HG03457 (cell line): ENCODE data around the gene GRID2.

Experiments used
- ATAC-seq: cut with Tn5 transposase; IDR thresholded peaks from one replicate; pipeline ENCODE4 v1.9.1; 2021; ENCODE audit warnings: moderate number of reproducible peaks; ENCODE audit not compliant: unreplicated experiment

The GRID2 gene

GRCh38 chr4:93467484-93468155 is 1163.9 kb downstream of the GRID2 start:
- ATAC-seq: no peak

- no peak for ATAC-seq
Observed at GRCh38 chr4:93469560-93469959, 1165.8 kb downstream of the GRID2 start.

GRCh38 chr4:93475730-93476129 is 1172.0 kb downstream of the GRID2 start:
- ATAC-seq: no peak

GRCh38 chr4:93478805-93479204 is 1175.0 kb downstream of the GRID2 start:
- ATAC-seq: no peak

- ATAC-seq: no peak
Observed at GRCh38 chr4:93480452-93480851, 1176.7 kb downstream of the GRID2 start.

- ATAC-seq: no peak
Observed at GRCh38 chr4:93495346-93495745, 1191.6 kb downstream of the GRID2 start.

- ATAC-seq: no peak
Observed at GRCh38 chr4:93501244-93501643, 1197.5 kb downstream of the GRID2 start.

- ATAC-seq: no peak
Observed at GRCh38 chr4:93501946-93502345, 1198.2 kb downstream of the GRID2 start.

GRCh38 chr4:93502991-93503390 is 1199.2 kb downstream of the GRID2 start:
- ATAC-seq: no peak

- ATAC-seq: no peak
Observed at GRCh38 chr4:93513851-93514250, 1210.1 kb downstream of the GRID2 start.

GRCh38 chr4:93515208-93515607 is 1211.4 kb downstream of the GRID2 start:
- no peak for ATAC-seq

GRCh38 chr4:93529692-93530372 is 1226.1 kb downstream of the GRID2 start:
- no peak for ATAC-seq

- ATAC-seq: no peak
Observed at GRCh38 chr4:93532234-93532633, 1228.5 kb downstream of the GRID2 start.

- no peak for ATAC-seq
Observed at GRCh38 chr4:93540562-93540961, 1236.8 kb downstream of the GRID2 start.

- ATAC-seq: no peak
Observed at GRCh38 chr4:93561842-93562241, 1258.1 kb downstream of the GRID2 start.

GRCh38 chr4:93568758-93569157 is 1265.0 kb downstream of the GRID2 start:
- no peak for ATAC-seq

- ATAC-seq: no peak
Observed at GRCh38 chr4:93573285-93573684, 1269.5 kb downstream of the GRID2 start.

GRCh38 chr4:93578942-93579341 is 1275.2 kb downstream of the GRID2 start:
- no peak for ATAC-seq

GRCh38 chr4:93605163-93605562 is 1301.4 kb downstream of the GRID2 start:
- ATAC-seq: no peak

- ATAC-seq: no peak
Observed at GRCh38 chr4:93617606-93618005, 1313.8 kb downstream of the GRID2 start.

- ATAC-seq: no peak
Observed at GRCh38 chr4:93633721-93634120, 1330.0 kb downstream of the GRID2 start.

- ATAC-seq: no peak
Observed at GRCh38 chr4:93635943-93636342, 1332.2 kb downstream of the GRID2 start.

- no peak for ATAC-seq
Observed at GRCh38 chr4:93645120-93645519, 1341.4 kb downstream of the GRID2 start.
